SU-DHL-6 (cell line): ENCODE results near the gene KCTD8.
"Not testable (repeated sequence)": the region's sequence is repeated elsewhere in the genome, so short reads cannot be mapped to it uniquely, and the experiment has no call there.

Source experiments
- EZH2phosphoT487 ChIP-seq: fragments of 200-600 bp; sonication (generic), shearing (Covaris generic); conservative IDR thresholded peaks from 2 replicates; pipeline ENCODE4 v1.6.1; 2018; ENCODE audit warnings: mild to moderate bottlenecking, antibody characterized with exemption, low read length, moderate library complexity, mixed read lengths
- TF ChIP-seq, protein P1 (sequence below): fragments of 200-600 bp; sonication (generic); IDR thresholded peaks from one replicate; pipeline ENCODE4 v1.5.1; 2017; ENCODE audit warnings: antibody characterized with exemption, mild to moderate bottlenecking, low read length, moderate library complexity; ENCODE audit not compliant: insufficient read depth, poor library complexity, severe bottlenecking

DNA sequence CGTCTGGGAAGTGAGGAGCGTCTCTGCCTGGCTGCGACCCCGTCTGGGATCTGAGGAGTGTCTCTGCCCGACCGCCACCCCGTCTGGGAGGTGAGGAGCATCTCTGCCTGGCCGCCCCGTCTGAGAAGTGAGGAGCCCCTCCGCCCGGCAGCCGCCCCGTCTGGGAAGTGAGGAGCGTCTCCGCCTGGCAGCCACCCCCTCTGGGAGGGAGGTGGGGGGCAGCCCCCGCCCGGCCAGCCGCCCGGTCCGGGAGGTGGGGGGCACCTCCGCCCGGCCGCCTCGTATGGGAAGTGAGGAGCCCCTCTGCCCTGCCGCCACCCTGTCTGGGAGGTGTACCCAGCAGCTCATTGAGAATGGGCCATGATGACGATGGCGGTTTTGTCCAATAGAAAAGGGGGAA is 280.8 kb downstream of the KCTD8 start:
- TF ChIP-seq, protein P1, sequence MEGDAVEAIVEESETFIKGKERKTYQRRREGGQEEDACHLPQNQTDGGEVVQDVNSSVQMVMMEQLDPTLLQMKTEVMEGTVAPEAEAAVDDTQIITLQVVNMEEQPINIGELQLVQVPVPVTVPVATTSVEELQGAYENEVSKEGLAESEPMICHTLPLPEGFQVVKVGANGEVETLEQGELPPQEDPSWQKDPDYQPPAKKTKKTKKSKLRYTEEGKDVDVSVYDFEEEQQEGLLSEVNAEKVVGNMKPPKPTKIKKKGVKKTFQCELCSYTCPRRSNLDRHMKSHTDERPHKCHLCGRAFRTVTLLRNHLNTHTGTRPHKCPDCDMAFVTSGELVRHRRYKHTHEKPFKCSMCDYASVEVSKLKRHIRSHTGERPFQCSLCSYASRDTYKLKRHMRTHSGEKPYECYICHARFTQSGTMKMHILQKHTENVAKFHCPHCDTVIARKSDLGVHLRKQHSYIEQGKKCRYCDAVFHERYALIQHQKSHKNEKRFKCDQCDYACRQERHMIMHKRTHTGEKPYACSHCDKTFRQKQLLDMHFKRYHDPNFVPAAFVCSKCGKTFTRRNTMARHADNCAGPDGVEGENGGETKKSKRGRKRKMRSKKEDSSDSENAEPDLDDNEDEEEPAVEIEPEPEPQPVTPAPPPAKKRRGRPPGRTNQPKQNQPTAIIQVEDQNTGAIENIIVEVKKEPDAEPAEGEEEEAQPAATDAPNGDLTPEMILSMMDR: not testable (repeated sequence)
- not testable (repeated sequence) for TF ChIP-seq EZH2phosphoT487
